ENCODE data around the gene ANKS1B.
"Not testable (repeated sequence)": the region's sequence is repeated elsewhere in the genome, so short reads cannot be mapped to it uniquely, and the experiment has no call there.

The ANKS1B gene

DNA sequence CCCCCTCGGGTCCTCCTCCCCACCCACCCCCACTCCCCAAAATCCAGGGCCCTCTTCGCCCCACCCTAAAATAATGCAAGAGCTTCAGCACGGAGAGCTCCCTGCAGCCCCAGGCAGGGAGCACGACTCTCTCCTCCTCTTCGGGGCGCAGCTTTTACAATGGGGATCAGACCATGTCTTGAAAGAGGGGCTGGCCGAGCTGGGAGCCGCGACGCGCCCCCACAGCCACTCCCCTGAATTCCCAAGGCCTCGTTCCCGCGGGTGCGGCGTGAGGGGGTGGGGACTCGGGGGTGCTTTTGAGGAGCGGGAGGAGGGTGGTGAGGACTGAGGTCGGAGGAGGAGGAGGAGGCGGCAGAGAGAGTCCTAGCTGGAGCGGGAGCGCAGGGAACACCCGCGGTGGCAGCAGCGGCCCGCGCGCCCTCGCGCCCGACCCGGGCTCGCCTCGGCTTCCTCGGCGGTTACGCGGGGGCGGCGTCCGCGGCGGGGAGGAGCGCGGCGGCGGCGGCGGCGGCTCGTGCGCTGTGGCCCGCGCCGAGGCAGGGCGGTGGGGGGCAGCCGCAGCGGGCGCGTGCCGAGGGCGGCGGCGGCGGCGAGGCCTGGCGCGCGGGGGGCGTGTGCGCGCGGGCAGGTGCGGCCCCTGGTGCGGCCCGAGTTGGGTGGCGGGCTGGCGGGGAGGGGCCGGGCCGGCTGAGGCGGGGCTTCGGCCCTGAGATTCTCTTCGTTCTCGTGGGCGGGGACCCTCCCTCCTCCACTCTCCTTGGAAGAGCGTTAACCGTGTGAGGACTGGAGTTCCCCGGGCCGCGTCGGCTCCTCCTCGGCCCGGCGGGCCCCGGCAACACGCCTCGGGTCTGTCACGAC, at the start of gene ANKS1B:
Gene ANKS1B, minus strand, starts transcription at position 666 of the 858 bp plus-strand sequence. CDS start 699 bp downstream, outside the sequence.
- DNase-seq (ENCODE audit: low read depth), result no peak

- no peak for DNase-seq (ENCODE audit: low read depth)
Observed at GRCh38 chr12:100031836-100032235, 47.1 kb upstream of the ANKS1B start.

GRCh38 chr12:100027671-100028070, 42.9 kb upstream of the ANKS1B start:
- no peak for DNase-seq (ENCODE audit: low read depth)

DNA sequence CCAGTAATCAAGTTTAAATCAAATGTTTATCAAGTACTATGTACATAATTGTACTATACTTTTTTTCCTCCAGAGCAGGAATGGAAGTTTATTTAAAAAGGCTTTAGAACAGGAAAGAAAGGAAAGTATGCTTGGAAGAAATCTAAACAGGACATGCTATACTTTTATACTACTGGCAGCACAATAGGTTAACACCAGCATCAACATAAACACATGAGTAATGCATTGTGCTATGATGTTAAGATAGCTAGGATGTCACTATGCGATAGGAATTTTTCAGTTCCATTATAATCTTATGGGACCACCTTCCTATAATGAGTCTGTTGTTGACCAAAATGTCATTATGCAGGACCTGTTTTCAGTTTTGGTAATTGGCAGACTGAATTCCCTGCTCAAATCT, 41.5 kb upstream of the ANKS1B start:
- no peak for DNase-seq (ENCODE audit: low read depth)

DNA sequence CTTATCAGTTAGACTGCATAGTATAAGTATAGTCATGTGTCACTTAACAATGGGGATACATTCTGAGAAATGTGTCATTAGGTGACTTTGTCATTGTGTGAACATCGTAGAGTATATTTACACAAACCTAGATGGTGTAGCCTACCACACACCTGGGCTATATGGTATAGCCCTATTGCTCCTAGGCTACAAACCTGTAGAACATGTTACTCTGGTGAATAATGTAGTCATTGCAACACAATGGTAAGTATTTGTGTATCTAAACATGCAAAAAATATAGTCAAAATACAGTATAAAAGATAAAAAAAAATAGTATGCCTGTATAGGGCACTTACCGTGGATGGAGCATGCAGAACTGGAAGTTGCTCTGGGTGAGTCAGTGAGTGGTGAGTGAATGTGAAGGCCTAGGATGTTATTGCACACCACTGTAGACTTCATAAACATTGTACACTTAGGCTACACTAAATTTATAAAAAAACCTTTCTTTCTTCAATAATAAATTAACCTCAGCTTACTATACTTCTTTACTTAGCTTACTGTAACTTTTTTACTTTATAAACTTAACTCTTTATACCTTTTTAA, 40.3 kb upstream of the ANKS1B start:
- DNase-seq (ENCODE audit: low read depth), result no peak

DNA sequence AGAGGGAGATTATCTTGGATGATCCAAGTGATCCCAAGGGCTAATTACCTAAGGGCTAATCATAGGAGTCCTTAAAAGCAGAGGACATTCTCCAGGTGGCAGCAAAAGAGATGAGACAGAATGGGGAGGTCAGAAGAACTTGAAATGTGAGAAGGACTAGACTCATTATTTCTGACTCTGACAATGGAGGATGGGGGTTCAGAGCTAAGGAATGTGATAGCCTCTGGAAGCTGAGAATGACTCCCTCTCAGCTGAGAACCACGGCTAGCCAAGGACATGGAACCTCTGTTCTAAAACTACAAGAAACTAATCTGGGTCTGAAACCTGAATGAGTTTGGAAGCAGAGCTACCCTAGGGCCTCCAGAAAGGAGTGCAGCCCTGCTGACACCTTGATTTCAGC, 35.6 kb upstream of the ANKS1B start:
- no peak for DNase-seq (ENCODE audit: low read depth)

- no peak for DNase-seq (ENCODE audit: low read depth)
Observed at GRCh38 chr12:100017056-100017455, 32.3 kb upstream of the ANKS1B start.

GRCh38 chr12:100016304-100016703, 31.6 kb upstream of the ANKS1B start:
- not testable (repeated sequence) for DNase-seq (ENCODE audit: low read depth)

DNA sequence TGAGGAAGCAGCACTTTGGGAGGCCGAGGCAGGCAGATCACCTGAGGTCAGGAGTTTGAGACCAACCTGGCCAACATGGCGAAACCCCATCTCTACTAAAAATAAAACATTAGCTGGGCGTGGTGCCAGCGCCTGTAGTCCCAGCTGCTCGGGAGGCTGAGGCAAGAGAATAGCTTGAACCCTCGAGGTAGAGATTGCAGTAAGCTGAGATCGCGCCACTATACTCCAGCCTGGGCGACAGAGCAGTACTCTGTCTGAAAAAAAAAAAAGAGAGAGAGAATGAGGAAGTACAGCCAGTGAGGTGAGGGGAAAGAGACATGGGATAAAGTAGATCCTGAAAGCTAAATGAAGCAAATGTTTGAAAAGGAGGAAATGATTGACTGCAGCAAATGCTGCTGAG, 21.1 kb upstream of the ANKS1B start:
- not testable (repeated sequence) for DNase-seq (ENCODE audit: low read depth)

GRCh38 chr12:99997806-99998205, 13.1 kb upstream of the ANKS1B start:
- no peak for DNase-seq (ENCODE audit: low read depth)

GRCh38 chr12:99996095-99996494, 11.4 kb upstream of the ANKS1B start:
- no peak for DNase-seq (ENCODE audit: low read depth)

DNA sequence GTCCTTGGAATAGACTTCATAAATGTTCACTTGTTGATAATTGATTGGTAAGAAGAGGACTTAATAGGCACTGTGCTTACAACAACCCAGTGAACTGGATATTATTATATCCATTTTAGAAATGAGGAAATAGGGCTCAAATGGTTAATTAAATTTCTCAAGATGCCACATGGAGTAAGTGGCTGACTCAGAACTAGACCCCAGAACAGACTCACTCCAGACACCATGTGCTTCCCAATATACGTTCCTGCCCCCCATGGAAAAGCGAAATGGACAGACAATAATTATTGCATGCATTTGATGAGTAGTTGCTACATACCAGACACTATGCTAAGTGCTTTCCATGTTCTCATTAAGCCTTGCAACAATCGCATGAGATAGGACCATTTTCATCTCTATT, 895 bp upstream of the ANKS1B start:
- no peak for DNase-seq (ENCODE audit: low read depth)

DNA sequence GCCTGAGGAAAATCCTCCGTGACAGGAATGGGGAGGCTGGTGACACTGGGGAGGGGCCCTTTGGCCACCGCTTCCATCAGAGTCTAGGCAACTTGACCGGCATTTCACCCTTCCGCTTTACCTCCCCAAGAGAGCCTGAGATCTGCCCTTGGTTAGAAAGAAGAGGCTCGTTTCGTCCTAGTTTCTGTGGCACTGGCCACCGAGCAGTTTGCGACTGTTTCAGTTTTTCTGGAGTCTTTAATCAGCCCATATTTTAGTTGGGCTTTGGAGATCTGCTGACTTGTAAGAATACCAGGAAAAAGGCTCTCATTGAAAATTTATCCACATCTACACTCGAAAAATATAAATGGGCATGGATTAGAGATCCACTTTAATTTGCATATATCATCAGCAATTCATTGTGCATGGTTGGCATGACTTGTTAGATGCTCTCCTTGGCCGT, 414 bp upstream of the ANKS1B start:
- DNase-seq (ENCODE audit: low read depth), result no peak

DNA sequence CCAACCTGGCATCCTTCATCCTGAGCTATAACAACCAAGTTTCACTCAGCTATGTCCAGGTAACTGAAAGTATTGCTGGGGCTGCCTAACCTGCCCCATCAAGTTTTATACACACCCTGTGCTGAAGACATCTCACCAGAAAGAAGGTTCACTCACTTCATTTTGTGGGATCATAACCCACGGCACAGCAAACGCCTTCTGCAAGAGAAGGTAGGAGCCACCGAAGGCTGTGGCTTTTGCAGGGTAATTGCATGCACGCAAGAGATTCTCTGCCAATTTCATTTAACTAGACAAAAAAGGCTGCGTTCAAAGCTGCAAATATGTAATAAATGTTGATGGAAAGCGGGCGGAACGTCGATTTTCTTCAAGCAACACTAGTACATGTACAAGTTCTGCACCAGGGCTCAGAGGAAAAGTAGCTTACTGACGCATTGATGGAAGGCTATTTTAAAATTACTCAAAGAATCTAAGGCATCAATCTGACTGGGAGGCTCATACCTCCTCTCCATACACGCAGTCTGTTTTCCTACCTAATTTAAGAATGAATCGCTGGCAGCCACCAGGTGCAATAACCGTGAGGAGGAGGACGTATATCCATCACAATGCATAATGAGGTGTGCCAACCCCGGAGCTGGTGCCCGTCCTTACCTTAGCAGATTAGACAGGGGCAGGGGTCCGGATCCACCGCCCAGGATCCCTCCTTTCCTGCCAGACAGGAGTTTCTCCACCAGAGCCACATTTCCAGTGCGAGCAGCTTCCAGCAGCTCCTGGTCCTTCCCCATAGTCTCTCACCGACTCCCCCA, 1.1 kb downstream of the ANKS1B start:
- DNase-seq (ENCODE audit: low read depth), result no peak

GRCh38 chr12:99981639-99982190, 3.0 kb downstream of the ANKS1B start:
- DNase-seq (ENCODE audit: low read depth), result no peak

DNA sequence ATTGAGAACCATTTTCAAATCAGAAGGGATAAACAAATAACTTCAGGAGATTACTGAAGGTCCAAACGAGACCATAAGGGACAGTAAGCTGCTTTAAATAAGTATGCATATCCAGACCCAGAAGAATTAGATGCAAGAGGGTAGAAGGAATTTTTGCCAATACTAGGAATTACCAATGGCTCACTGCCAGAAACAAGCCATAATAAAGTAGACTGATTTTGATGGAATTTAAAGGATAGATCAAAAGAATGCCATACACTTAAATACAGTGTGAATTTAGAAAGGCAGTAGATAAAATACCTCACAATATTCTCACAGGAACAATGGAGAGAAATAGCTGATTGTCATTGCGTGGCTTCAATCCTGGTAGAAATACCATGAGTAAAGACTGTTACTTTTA, 5.3 kb downstream of the ANKS1B start:
- no peak for DNase-seq (ENCODE audit: low read depth)

GRCh38 chr12:99978152-99978551, 6.6 kb downstream of the ANKS1B start:
- DNase-seq (ENCODE audit: low read depth), result no peak

DNA sequence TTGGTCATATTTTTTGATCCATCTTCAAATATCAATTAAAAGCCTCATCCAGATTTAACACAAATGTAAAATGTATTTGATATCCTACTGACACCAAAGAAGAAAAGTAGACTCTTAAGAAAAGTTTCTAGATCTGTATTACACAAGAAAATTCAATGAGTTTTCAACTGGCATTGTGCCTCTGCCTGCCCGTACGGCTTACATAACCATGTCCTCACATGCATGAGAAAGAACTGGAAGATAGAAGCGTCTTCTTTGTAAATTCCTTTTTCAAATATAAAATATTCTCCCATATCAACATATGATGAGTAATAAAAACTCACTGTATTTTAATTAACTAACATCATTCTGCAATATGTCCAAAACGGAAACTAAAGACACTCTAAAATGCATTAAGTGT, 7.2 kb downstream of the ANKS1B start:
- DNase-seq (ENCODE audit: low read depth), result no peak

GRCh38 chr12:99976762-99977161, 8.0 kb downstream of the ANKS1B start:
- no peak for DNase-seq (ENCODE audit: low read depth)

DNA sequence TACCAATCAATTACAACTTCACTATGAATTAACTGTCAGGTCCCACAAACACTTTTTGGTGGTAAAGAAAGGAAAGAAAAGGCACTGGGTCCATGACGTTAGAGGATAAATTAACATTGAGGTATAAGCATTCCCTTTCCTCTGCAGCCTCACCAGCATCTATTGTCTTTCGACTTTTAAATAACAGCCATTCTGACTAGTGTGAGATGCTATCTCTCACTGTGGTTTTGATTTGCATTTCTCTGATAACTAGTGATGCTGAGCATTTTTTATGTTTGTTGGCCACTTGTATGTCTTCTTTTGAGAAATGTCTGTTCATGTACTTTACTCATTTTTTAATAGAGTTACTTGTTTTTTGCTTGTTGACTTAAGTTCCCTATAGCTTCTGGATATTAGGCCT, 9.4 kb downstream of the ANKS1B start:
- DNase-seq (ENCODE audit: low read depth), result no peak

DNA sequence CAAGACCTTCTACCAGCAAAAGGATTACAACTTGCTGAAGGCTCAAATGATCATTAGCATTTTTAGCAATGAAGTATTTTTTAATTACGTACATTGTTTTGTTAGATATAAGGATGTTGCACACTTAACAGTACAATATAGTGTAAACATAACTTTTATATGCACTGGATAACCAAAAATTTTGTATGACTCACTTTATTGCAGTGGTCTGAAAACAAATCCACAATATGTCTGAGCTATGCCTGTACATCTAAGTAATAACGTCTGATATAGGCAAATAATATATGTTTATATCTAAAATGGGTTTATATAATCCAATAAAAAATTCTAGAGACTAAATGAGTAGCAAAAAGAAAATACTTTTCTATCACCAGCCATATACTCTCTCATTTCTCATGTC, 10.6 kb downstream of the ANKS1B start:
- DNase-seq (ENCODE audit: low read depth), result no peak

GRCh38 chr12:99966429-99966828, 18.3 kb downstream of the ANKS1B start:
- DNase-seq (ENCODE audit: low read depth), result no peak

- DNase-seq (ENCODE audit: low read depth), result no peak
Observed at GRCh38 chr12:99960311-99960710, 24.4 kb downstream of the ANKS1B start.
